ENCODE results near the gene SCFD1.

SCFD1 gene

DNA sequence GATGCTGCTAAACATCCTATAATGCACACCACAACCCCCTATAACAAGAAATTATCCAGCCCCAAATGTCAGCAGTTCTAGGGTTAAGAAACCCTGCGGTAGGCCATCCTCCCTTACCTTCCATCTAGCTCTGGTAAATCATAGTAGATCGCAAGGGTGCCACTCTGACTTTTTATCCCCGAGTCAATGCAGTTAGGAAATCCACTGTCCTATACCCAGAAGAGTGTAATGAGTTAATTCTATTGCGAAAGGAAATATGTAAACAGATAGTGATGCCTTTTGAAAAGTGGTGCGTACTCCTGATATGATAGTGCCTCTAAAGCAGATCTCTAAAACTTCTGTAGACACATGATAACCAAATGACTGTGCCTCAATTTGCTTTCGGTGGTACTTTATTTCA lies 29.8 kb downstream of the SCFD1 start:
- Histone ChIP-seq H3K4me3 (ENCODE audit: low read depth, low read length) (no peak overlapping the region), H3K36me3 (peaks cover 20% of the 10 kb centered on the region), H3K27ac (no peak overlapping the region), H3K27me3 (ENCODE audit: insufficient read depth, low read depth, severe bottlenecking) (no peaks in the 10 kb centered on the region), H3K9me3 (ENCODE audit: severe bottlenecking) (no peaks in the 10 kb centered on the region)
- DNase-seq, result no peak
- TF ChIP-seq, protein P1, sequence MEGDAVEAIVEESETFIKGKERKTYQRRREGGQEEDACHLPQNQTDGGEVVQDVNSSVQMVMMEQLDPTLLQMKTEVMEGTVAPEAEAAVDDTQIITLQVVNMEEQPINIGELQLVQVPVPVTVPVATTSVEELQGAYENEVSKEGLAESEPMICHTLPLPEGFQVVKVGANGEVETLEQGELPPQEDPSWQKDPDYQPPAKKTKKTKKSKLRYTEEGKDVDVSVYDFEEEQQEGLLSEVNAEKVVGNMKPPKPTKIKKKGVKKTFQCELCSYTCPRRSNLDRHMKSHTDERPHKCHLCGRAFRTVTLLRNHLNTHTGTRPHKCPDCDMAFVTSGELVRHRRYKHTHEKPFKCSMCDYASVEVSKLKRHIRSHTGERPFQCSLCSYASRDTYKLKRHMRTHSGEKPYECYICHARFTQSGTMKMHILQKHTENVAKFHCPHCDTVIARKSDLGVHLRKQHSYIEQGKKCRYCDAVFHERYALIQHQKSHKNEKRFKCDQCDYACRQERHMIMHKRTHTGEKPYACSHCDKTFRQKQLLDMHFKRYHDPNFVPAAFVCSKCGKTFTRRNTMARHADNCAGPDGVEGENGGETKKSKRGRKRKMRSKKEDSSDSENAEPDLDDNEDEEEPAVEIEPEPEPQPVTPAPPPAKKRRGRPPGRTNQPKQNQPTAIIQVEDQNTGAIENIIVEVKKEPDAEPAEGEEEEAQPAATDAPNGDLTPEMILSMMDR (IDR thresholded peaks at IDR 0.05; ENCODE audit: low read depth, low read length), result no peak

DNA sequence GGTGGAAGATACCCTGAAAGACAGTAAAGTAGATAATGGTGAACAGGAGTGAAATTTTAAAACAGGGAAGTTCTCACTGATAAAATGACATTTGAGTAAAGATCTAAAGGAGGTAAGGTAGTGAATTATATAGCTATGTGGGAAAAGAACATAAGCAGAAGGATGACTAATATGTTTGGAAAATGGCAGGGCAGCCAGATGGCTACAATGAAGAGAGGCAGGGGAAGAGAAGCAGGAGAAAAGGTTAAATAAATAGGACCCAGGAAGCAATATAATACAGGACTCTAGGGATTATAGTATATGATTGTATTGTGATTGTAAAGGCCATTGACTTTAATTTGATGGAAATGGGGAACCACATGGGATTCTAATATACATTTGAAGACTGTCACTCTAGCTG lies 33.0 kb downstream of the SCFD1 start:
- Histone ChIP-seq H3K27ac (no peak overlapping the region), H3K27me3 (ENCODE audit: insufficient read depth, low read depth, severe bottlenecking) (no peaks in the 10 kb centered on the region), H3K9me3 (ENCODE audit: severe bottlenecking) (no peaks in the 10 kb centered on the region), H3K36me3 (peaks cover 20% of the 10 kb centered on the region), H3K4me3 (ENCODE audit: low read depth, low read length) (no peak overlapping the region)
- TF ChIP-seq, protein P1 (IDR thresholded peaks at IDR 0.05; ENCODE audit: low read depth, low read length), result no peak
- DNase-seq, result no peak

DNA sequence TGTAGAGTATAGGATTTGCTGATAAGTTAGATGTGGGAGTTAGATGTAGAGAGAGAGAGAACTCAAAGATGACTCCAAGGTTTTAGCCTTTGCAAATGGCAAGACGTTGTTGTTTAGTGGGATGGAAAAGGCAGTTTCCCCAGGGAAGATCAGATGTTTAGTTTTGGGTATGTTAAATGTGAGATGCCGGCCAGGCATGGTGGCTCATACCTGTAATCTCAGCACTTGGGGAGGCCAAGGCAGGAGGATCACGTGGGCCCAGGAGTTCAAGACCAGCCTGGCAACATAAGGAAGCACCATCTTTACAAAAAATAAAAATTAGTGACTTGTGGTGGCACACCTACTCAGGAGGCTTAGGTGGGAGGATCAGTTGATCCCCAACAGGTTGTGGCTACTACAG lies 33.5 kb downstream of the SCFD1 start:
- Histone ChIP-seq H3K27me3 (ENCODE audit: insufficient read depth, low read depth, severe bottlenecking) (no peaks in the 10 kb centered on the region), H3K9me3 (ENCODE audit: severe bottlenecking) (no peaks in the 10 kb centered on the region), H3K27ac (no peak overlapping the region), H3K4me3 (ENCODE audit: low read depth, low read length) (no peak overlapping the region), H3K36me3 (peaks cover 19% of the 10 kb centered on the region)
- no peak for DNase-seq
- TF ChIP-seq, protein P1 (IDR thresholded peaks at IDR 0.05; ENCODE audit: low read depth, low read length), result no peak

DNA sequence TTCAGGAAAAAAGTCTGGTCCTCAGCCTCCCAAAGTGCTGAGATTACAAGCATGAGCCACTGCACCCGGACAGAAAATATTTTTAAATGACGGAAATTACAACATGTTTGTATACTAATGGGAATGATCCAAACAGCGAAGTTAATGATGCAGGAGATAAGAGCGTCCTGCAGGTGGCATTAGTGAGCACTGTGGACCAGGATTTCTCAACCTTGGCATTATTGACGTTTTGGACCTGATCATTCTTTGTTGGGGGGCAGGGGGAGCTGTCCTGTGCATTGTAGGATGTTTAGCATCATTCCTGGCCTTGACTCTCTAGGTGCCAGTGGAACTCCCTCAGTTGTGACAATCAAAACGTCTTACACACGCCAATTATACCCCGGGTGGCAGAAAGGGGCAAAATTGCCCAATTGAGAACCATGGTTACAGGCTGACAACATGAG lies 34.1 kb downstream of the SCFD1 start:
- H3K27me3 ChIP-seq (ENCODE audit: insufficient read depth, low read depth, severe bottlenecking), result no peaks in the 10 kb centered on the region
- H3K4me3 ChIP-seq (ENCODE audit: low read depth, low read length), result no peak overlapping the region
- no peak overlapping the region for H3K27ac ChIP-seq
- H3K9me3 ChIP-seq (ENCODE audit: severe bottlenecking), result no peaks in the 10 kb centered on the region
- DNase-seq, result peak; percentile 26
- H3K36me3 ChIP-seq, result peaks cover 19% of the 10 kb centered on the region
- TF ChIP-seq, protein P1 (IDR thresholded peaks at IDR 0.05; ENCODE audit: low read depth, low read length), result peak; percentile 80

DNA sequence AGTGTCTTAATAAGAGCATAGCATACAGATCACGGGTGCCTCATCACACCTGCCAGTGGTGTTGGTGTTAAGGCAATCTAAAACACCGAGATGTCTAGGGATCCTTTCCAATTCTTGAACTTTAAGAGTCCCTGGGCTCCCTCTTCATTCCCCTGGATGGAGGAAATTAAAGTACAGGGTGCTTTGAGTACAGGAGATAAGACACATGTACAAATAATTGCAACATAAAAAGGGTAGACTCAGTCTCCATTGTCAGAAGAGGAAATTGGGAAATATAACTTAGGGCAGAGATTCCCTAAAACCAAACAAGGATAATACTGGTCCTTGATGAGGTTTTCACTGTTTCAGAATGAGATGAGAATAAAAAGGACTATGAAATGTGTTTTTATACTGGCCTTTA lies 34.9 kb downstream of the SCFD1 start:
- DNase-seq, result no peak
- TF ChIP-seq, protein P1 (IDR thresholded peaks at IDR 0.05; ENCODE audit: low read depth, low read length), result no peak
- H3K27ac ChIP-seq, result no peak overlapping the region
- H3K27me3 ChIP-seq (ENCODE audit: insufficient read depth, low read depth, severe bottlenecking), result no peaks in the 10 kb centered on the region
- H3K36me3 ChIP-seq, result peaks cover 16% of the 10 kb centered on the region
- H3K4me3 ChIP-seq (ENCODE audit: low read depth, low read length), result no peak overlapping the region
- no peaks in the 10 kb centered on the region for H3K9me3 ChIP-seq (ENCODE audit: severe bottlenecking)

DNA sequence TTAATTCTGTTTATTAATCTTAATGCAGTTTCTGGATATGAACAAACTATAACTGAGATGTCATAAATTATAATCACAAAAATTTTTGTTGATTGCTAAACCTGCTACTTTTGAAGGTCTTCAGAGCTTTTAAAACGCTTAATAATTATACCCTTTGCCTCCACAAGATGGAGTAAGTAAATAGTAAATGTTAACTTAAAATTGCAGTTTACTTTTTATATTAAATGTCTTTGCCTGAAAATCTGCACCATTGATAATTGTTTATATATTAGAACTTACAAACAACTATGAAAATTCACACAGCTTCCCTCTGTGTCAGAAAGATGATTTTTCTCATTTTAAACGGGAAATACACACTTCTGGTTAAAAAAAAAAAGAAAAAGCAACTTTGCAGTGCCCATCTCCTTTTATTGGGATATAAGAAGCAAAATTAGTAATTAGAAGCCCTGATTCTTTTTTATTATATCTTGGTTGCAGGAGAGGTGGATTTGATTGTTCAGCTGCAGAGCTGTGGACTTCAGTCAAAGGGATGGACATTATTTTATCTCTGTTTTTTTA lies 35.6 kb downstream of the SCFD1 start:
- DNase-seq, result no peak
- Histone ChIP-seq H3K9me3 (ENCODE audit: severe bottlenecking) (no peaks in the 10 kb centered on the region), H3K27me3 (ENCODE audit: insufficient read depth, low read depth, severe bottlenecking) (no peaks in the 10 kb centered on the region), H3K27ac (no peak overlapping the region), H3K36me3 (peaks cover 15% of the 10 kb centered on the region), H3K4me3 (ENCODE audit: low read depth, low read length) (no peak overlapping the region)
- TF ChIP-seq, protein P1 (IDR thresholded peaks at IDR 0.05; ENCODE audit: low read depth, low read length), result no peak

All from WERI-Rb-1 (cell line).